Cardiac muscle cell (in vitro differentiated cells and primary cell): ENCODE data around the gene SLIT1. TPM values are rescaled to one million over a fixed set of nuclear protein-coding genes. Genes with fewer than 3 reads are reported as not detected.
A peak's percentile ranks its signal among the peaks of the same experiment; 100 is the strongest.

Experiments used
- DNase-seq, 2 donors: peaks; one replicate each; pipeline versions ENCODE4 v3.0.0 to v3.0.0-alpha.2; 2010 to 2017; ENCODE audit warnings: low read depth in 1 of 2, low spot score in 1 of 2
- H3K27ac ChIP-seq: fragments of 200-600 bp; sonication (generic); 2 replicates; pipeline ENCODE4 v1.5.1; 2016
- H3K27me3 ChIP-seq: fragments of 200-600 bp; sonication (generic); 2 replicates; pipeline ENCODE4 v1.6.0; 2016; ENCODE audit warnings: control low read depth
- H3K36me3 ChIP-seq: fragments of 200-600 bp; sonication (generic); 2 replicates; pipeline ENCODE4 v1.5.1; 2016; ENCODE audit warnings: control low read depth
- H3K4me1 ChIP-seq: fragments of 200-600 bp; sonication (generic); 2 replicates; pipeline ENCODE4 v1.8.1; 2017; ENCODE audit warnings: low read depth, mild to moderate bottlenecking, mixed run types
- H3K4me3 ChIP-seq: fragments of 200-600 bp; sonication (generic); 2 replicates; pipeline ENCODE4 v1.5.1; 2016; ENCODE audit warnings: mild to moderate bottlenecking
- H3K9me3 ChIP-seq: fragments of 200-600 bp; sonication (generic); 2 replicates; pipeline ENCODE4 v1.5.1; 2017; ENCODE audit warnings: low read depth, mild to moderate bottlenecking, control low read depth
- CTCF ChIP-seq: IDR thresholded peaks from 2 replicates; pipeline ENCODE4 v1.5.1; 2012; ENCODE audit warnings: low read depth, mild to moderate bottlenecking, low read length
- polyA plus RNA-seq: library from polyadenylated mRNA; unstranded; fragments of >200 nt; fragmentation: Nextera tagmentation; extraction: Ambion mirVana; gene quantifications from 2 replicates; pipeline ENCODE4 v1.2.1, GENCODE V29; 2016
- total RNA-seq: library from RNA; depleted of rRNA; stranded (reverse); fragments of >200 nt; gene quantifications from 2 replicates; pipeline ENCODE4 v1.2.3, GENCODE V29; 2016

The SLIT1 gene
- total and polyA plus RNA-seq, 2 experiments from 2014 or later, result 3.3 to 11.0 TPM

GRCh38 chr10:96973809-96974747 lies 211.7 kb downstream of the SLIT1 start:
- DNase-seq, result peak in 1 of 2 donors; percentile 8
- H3K36me3 ChIP-seq, result no peaks in the 10 kb centered on the region
- no peak for TF ChIP-seq CTCF
- no peaks in the 10 kb centered on the region for H3K9me3 ChIP-seq
- no peak overlapping the region for H3K4me3 ChIP-seq
- no peak overlapping the region for H3K27ac ChIP-seq
- no peaks in the 10 kb centered on the region for H3K27me3 ChIP-seq
- H3K4me1 ChIP-seq, result no peaks in the 10 kb centered on the region

GRCh38 chr10:96972264-96972663 lies 213.5 kb downstream of the SLIT1 start:
- TF ChIP-seq CTCF, result no peak
- no peaks in the 10 kb centered on the region for H3K4me1 ChIP-seq
- H3K9me3 ChIP-seq, result no peaks in the 10 kb centered on the region
- H3K27me3 ChIP-seq, result no peaks in the 10 kb centered on the region
- no peak overlapping the region for H3K4me3 ChIP-seq
- no peaks in the 10 kb centered on the region for H3K36me3 ChIP-seq
- H3K27ac ChIP-seq, result no peak overlapping the region
- DNase-seq, result no peak

GRCh38 chr10:96971324-96971723 lies 214.4 kb downstream of the SLIT1 start:
- DNase-seq, result peak in 1 of 2 donors; percentile 22
- no peaks in the 10 kb centered on the region for H3K36me3 ChIP-seq
- no peaks in the 10 kb centered on the region for H3K27me3 ChIP-seq
- H3K27ac ChIP-seq, result no peak overlapping the region
- no peaks in the 10 kb centered on the region for H3K4me1 ChIP-seq
- no peaks in the 10 kb centered on the region for H3K9me3 ChIP-seq
- TF ChIP-seq CTCF, result no peak
- H3K4me3 ChIP-seq, result no peak overlapping the region

- Histone ChIP-seq H3K36me3 (no peaks in the 10 kb centered on the region), H3K4me1 (no peaks in the 10 kb centered on the region), H3K27ac (no peak overlapping the region), H3K4me3 (no peak overlapping the region), H3K9me3 (no peaks in the 10 kb centered on the region), H3K27me3 (no peaks in the 10 kb centered on the region)
- DNase-seq, result no peak
- no peak for TF ChIP-seq CTCF
Measured at GRCh38 chr10:96968682-96969423, 216.9 kb downstream of the SLIT1 start.

GRCh38 chr10:96967847-96968246 lies 217.9 kb downstream of the SLIT1 start:
- DNase-seq, result no peak

More at GRCh38 chr10:96967847-96968246, 217.9 kb downstream of the SLIT1 start:
- Histone ChIP-seq H3K27me3 (no peaks in the 10 kb centered on the region), H3K36me3 (no peaks in the 10 kb centered on the region), H3K9me3 (no peaks in the 10 kb centered on the region), H3K4me3 (no peak overlapping the region), H3K4me1 (peaks cover 7% of the 10 kb centered on the region), H3K27ac (no peak overlapping the region)
- TF ChIP-seq CTCF, result no peak
